ENCODE data around the gene ZNF280C.

Gene ZNF280C

DNA sequence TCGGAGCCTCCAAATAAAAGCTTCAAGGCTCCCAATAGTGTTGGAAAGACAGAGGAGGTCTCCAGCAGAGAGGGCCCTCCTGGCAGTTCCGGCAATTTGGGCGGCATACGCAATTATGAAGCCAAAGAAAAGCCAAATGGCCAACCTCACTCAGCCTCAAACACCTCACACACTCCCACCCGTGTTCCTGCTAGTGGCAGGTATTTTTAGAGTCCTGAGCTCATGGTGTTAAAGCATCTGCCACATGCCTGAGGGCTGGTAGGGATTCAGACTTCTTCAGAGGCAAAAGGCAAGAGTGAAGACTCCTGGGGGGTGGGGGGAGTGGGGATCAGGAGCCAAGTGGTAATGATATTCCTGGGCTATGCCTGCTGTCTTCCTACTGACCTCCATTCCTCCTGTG, 89.5 kb downstream of the ZNF280C start:
- DNase-seq (ENCODE audit: low read depth in 2 of 2) = no peak

- DNase-seq (ENCODE audit: low read depth in 2 of 2) = no peak
These were observed 91.8 kb downstream of the ZNF280C start for GRCh38 chrX:130176942-130177341.

- DNase-seq (ENCODE audit: low read depth in 2 of 2) = no peak
These were observed 92.3 kb downstream of the ZNF280C start for GRCh38 chrX:130176354-130176776.

- no peak for DNase-seq (ENCODE audit: low read depth in 2 of 2)
These were observed 93.8 kb downstream of the ZNF280C start for GRCh38 chrX:130174937-130175336.

DNA sequence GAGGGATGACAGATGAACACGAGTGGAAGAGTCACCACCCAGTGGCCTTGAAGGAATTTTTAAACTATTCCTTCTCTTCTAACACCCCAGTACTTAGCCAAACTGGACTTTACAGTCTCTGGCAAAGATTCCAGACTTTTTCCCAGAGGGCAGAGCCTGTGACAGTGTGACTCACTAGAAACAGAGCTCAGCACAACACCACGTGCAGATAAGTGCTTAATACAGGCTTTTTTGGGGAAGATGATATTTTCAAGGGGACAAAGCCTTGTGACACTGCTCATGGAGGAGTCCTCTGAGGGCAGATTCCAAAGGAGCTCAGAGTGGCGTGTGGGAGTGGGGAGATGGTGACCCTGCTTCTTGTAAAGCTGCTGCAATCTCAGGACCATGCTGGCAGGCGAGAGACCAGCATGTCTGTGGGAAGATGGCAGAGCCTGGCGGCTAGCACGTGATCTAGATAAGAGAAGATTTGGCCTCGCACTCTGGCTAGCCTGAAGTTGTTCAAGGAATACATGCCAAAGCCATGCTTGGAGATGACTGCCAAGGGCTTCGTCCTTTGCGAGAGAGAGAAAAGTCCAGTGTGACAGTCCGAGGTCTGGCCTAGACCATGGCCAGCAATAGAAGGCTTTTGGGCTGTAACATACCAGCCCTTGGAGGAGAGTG, 94.5 kb downstream of the ZNF280C start:
- no peak for DNase-seq (ENCODE audit: low read depth in 2 of 2)

DNA sequence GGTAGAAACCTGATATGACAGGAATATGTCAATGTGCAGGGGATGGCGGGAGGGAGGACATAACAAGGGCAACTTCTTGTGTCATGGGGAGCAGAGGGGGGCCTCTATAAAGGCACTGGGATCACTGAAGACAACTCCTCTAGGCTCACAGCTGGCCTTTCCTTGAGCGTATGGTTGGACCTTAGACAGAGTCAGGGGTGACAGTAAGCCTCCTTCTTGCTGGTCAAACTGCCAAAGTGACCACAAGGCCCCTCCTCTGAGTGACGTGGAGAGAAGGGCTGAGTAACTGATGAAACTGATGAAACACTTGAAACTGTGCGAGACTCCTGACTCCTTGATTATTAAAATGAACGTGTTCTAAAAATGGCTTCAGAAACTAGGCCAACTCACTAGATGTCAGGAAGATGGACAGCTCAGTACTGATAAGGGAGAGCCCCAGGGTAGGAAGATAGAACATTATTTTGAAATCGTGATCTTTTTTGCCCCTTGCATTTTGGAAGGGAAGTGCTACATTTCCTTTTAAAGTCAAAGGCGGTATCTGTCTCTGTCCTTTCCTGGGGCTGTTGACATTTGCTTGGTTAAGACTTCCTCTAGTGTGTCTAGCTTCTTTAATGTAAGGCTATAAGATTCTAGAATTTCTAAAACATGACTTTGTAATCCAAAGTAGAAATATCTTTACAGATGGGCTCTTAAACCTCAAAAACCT, 95.4 kb downstream of the ZNF280C start:
- no peak for DNase-seq (ENCODE audit: low read depth in 2 of 2)

GRCh38 chrX:130172127-130172845, 96.4 kb downstream of the ZNF280C start:
- no peak for DNase-seq (ENCODE audit: low read depth in 2 of 2)

GRCh38 chrX:130171446-130172126, 97.1 kb downstream of the ZNF280C start, which contains the start of gene RAB33A:
RAB33A (plus strand) TSS chrX:130171962; CDS start chrX:130172063, 101 bp downstream.
- DNase-seq (ENCODE audit: low read depth in 2 of 2) = no peak

- peak; percentile 23 to 28 for DNase-seq (ENCODE audit: low read depth in 2 of 2)
These were observed 97.8 kb downstream of the ZNF280C start for GRCh38 chrX:130170752-130171445.

GRCh38 chrX:130167040-130167439, 101.7 kb downstream of the ZNF280C start:
- no peak for DNase-seq (ENCODE audit: low read depth in 2 of 2)

DNA sequence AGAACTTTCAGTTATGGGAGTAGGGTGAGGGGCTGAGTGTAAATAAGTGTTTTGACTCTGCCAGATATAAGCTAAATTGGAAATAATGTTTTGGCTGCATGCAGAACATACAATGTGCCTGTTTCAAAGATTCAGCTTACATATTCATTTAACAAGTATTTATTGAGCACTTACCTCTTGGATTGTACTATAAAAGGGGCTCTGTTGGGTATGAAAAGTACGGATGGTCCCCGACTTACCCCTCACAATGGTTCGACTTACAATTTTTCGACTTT, 102.3 kb downstream of the ZNF280C start:
- no peak for DNase-seq (ENCODE audit: low read depth in 2 of 2)

GRCh38 chrX:130165703-130166502, 102.8 kb downstream of the ZNF280C start, which contains the start of gene AIFM1:
AIFM1 (minus strand) TSS chrX:130165841; CDS start chrX:130165656, 185 bp downstream.
- peak; percentile 75 for DNase-seq (ENCODE audit: low read depth in 2 of 2)

GRCh38 chrX:130165181-130165702, 103.5 kb downstream of the ZNF280C start:
- no peak for DNase-seq (ENCODE audit: low read depth in 2 of 2)

DNA sequence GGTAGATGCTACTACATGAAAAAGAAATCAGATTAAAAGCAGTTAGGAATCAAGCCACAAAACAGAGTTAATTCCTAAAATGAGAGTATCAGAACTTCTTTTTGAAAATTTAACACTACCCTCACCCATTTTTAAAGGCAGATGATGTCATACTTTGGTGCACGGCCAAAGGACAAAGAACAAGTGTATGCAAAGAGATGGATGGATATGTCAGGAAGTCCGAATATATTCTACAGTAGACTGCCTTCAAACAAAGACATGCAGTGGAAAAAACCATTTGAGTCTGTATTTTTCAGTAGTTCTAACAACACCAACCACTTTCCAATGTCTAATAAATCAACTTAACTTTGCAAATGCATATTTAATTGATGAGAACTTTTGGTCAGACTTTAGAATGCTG, 105.3 kb downstream of the ZNF280C start:
- DNase-seq (ENCODE audit: low read depth in 2 of 2) = no peak

- DNase-seq (ENCODE audit: low read depth in 2 of 2) = no peak
These were observed 106.5 kb downstream of the ZNF280C start for GRCh38 chrX:130162094-130162735.

DNA sequence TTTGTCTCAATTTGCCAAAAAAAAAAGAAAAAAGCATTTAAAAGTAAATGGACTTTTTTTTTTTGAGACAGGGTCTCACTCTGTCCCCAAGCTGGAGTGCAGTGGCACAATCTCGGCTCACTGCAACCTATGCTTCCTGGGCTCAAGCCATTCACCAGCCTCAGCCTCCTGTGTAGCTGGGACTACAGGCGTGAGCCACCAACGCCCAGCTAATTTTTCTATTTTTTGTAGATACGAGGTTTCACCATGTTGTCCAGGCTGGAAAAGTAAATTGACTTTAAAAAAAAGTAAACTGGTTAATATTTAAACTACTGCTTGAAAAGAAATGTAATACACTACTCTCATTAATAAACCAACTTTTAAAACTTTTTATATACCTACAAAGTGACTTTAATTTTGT, 108.9 kb downstream of the ZNF280C start:
- DNase-seq (ENCODE audit: low read depth in 2 of 2) = no peak

GRCh38 chrX:130158311-130158710, 110.4 kb downstream of the ZNF280C start:
- no peak for DNase-seq (ENCODE audit: low read depth in 2 of 2)

GRCh38 chrX:130155564-130155963, 113.1 kb downstream of the ZNF280C start:
- no peak for DNase-seq (ENCODE audit: low read depth in 2 of 2)

Measured in stimulated activated CD8-positive, alpha-beta memory T cell treated with anti-CD3 and anti-CD28 coated beads, Interleukin-15, amount 100 ng/mL, for 4 hours (primary cell).